ENCODE results near the gene SLC6A12.
A peak's percentile ranks its signal among the peaks of the same experiment; 100 is the strongest.
"Not testable (repeated sequence)": the region's sequence is repeated elsewhere in the genome, so short reads cannot be mapped to it uniquely, and the experiment has no call there.

Gene SLC6A12

DNA sequence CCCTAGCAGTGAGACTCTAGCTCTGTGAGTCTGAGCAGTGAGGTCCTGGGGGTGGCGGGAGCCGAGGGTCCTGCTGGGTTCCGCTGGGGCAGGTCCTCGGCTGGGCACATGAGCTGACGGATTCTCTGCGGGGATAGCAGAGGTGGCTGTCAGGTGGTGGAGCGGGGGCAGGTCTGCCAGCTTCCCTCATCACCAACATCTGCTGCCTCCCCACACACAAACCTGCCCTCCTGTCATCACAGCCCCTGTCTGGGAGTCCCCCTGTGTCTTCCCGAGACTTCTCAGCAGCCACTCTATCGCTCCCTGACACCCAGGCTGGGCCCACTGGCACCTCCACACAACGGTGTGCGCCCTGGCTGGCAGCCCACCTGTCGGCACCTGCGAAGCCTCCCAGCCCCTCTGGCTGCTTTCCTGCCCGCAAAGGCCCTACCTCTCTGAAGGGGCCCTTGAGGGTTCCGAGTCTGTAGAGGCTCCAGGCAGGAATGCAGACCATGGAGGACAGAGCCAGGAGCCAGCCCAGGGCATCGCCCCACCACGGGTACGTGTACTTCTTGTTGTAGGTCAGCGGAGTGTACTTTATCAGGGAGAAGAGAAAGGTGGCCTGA, 7.1 kb upstream of the SLC6A12 start:
- no peak overlapping the region for H3K27ac ChIP-seq
- no peak for TF ChIP-seq Cebpa-rat (IDR thresholded peaks at IDR 0.05)
- H3K9me3 ChIP-seq (replicated peaks in 1 of 11): no peaks in the 10 kb centered on the region
- no peak overlapping the region for H3K9ac ChIP-seq
- no peaks in the 10 kb centered on the region for H4K20me1 ChIP-seq
- no peak overlapping the region for H3K4me3 ChIP-seq
- no peaks in the 10 kb centered on the region for H3K36me3 ChIP-seq
- no peak overlapping the region for H3K4me2 ChIP-seq
- H3K4me1 ChIP-seq: peaks cover 0 to 12% (median 2%) of the 10 kb centered on the region in 10 experiments; a peak in 4 of 20 replicates
- H3K27me3 ChIP-seq: no peaks in the 10 kb centered on the region

DNA sequence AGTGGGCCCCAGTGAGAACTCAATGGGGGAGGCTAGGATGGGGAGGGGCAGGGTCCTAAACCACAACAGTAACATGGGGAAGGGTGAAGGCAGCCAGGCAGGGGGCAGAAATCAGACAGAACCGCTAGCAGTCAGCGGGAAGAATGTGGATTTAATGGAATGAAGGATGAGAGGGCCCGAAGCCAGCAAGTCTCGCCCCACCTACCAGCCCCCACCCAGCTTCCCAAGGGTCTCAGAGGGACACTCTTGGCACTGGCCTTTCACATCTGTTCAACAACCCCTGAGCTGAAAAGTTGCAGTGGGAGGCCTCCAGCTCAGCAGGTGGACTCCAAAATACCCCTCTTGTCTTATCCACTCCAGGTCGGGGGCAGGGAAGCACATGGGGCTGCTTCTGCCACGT, 6.5 kb upstream of the SLC6A12 start:
- Histone ChIP-seq H3K27ac (no peak overlapping the region), H3K4me1 (peaks cover 0 to 14% (median 4%) of the 10 kb centered on the region in 10 experiments; a peak in 12 of 20 replicates), H3K36me3 (no peaks in the 10 kb centered on the region), H3K27me3 (no peaks in the 10 kb centered on the region), H3K4me2 (0 out of 22 replicates have a peak overlapping the region, but pooled peaks of 1 of the 11 experiments have one; percentile 1), H3K9me3 (replicated peaks in 1 of 11) (no peaks in the 10 kb centered on the region), H4K20me1 (no peaks in the 10 kb centered on the region), H3K9ac (no peak overlapping the region; a peak in 1 of 22 replicates), H3K4me3 (no peak overlapping the region)
- TF ChIP-seq Cebpa-rat (IDR thresholded peaks at IDR 0.05): no peak

DNA sequence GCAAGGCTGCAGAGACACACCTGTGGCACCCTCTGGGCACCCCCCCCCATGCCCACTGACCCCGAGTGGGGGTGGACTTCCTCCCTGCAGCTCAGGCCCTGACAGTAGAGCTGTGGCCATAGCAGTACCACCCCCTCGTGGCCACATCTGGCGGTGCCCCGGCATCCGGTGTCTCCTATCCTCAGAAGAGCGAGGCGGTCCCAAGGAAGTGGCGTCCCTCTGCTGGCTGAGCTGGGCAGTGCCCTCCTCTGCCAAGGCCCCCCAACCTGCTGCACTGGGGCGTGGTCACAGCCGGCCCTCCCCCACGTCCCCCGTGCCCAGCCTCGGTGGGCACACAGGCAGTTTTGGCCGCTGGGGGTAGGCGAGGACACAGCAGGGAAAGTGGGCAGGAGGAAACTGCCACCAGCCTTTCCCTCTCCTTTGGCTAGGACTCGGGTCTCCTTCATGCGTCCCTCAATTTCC, 6.0 kb upstream of the SLC6A12 start:
- H3K9me3 ChIP-seq (replicated peaks in 1 of 11): no peaks in the 10 kb centered on the region
- H3K27me3 ChIP-seq: no peaks in the 10 kb centered on the region
- H3K36me3 ChIP-seq: no peaks in the 10 kb centered on the region
- H4K20me1 ChIP-seq: no peaks in the 10 kb centered on the region
- H3K4me1 ChIP-seq: peaks cover 5 to 19% (median 10%) of the 10 kb centered on the region in 10 experiments
- H3K9ac ChIP-seq: no peak overlapping the region
- peak overlapping the region in 4 of 11 experiments; percentile 1 to 32 (median 11); a peak in 2 of 22 replicates for H3K4me2 ChIP-seq
- no peak overlapping the region; a peak in 1 of 22 replicates for H3K27ac ChIP-seq
- H3K4me3 ChIP-seq: no peak overlapping the region
- no peak for TF ChIP-seq Cebpa-rat (IDR thresholded peaks at IDR 0.05)

DNA sequence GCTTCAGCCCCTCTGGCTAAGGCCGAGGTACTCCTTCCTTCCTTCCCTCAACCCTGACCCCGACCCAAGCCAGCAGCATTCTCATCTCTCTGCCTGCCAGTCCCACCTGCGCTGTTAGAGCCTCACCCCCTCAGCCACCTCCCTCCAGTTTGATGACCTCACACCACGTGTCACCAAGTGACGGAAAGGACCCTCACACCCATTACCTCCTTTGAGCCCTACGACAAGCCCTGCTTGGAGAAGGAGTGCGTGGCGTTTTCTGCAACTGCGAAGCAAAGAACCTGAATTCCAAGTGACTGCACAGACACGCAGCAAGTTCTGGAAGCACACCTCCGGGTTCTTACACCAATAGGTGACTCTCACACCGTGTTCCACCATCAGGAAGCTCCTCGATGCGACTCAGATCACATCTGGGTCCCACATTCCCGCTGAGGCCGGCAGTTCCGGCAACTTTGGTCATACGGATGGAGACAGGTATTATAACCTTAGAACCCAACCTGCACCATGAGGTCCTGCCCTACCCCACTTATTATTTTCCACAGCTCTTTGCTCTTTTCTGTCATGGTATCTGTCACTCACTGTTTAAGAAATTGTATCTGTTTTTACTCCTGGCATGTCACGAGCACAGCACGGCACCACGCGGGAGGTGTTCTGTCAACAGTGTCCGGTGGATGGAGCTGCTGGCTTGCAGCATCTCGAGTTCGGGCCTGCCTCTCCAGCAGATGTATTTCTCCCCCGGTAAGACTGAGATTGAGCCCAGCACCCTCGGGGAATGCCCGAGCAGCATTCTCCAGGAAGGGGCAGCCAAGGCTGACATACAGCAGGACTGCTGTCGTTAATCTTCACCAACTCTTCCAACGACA, 5.0 kb upstream of the SLC6A12 start:
- H3K4me2 ChIP-seq: peak overlapping the region in 1 of 11 experiments; percentile 15; a peak in 1 of 22 replicates
- H3K9ac ChIP-seq: no peak overlapping the region
- H3K36me3 ChIP-seq: no peaks in the 10 kb centered on the region
- H3K9me3 ChIP-seq (replicated peaks in 1 of 11): no peaks in the 10 kb centered on the region
- H3K4me3 ChIP-seq: no peak overlapping the region
- H4K20me1 ChIP-seq: no peaks in the 10 kb centered on the region
- no peak for TF ChIP-seq Cebpa-rat (IDR thresholded peaks at IDR 0.05)
- H3K27ac ChIP-seq: no peak overlapping the region
- peaks cover 0 to under 1% (median 0%) of the 10 kb centered on the region in 11 experiments; a peak in 3 of 22 replicates for H3K27me3 ChIP-seq
- peaks cover 15 to 29% (median 18%) of the 10 kb centered on the region in 10 experiments for H3K4me1 ChIP-seq

DNA sequence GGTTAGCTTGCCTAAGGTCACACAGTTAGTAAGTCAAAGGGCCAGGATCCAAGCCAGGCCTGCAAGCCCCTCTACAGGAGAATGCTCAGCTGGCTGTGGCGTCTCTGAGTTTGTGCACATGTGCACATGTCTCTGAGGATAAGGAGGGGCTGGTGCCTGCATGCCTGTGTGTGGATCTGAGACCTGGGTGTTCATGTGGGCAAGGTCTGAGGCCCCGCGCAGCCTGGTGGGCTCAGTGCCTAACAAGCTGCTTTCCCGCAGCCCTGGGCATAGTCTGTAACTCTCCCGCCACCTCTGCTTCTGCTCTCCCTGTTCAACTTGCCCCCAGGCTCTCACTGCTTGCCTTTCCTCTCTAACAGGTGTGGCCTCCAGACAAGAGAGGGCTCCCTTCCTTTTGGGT, 4.3 kb upstream of the SLC6A12 start:
- H3K27me3 ChIP-seq: peaks cover 0 to 8% (median 0%) of the 10 kb centered on the region in 11 experiments; a peak in 3 of 22 replicates

DNA sequence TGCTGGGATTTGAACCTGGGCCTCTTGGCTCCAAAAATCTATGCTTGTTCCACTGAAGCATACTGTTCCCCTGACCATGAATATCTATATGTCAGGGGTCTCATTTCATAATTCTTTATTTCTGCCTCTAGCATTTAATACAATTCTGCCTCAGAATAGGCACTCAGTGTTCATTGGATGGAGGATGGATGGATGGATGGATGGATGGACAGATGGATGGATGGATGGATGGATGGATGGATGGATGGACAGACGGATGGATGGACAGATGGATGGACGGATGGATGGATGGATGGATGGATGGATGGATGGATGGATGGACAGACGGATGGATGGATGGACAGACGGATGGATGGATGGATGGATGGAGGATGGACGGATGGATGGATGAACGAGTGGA, 3.1 kb upstream of the SLC6A12 start:
- not testable (repeated sequence) for H4K20me1 ChIP-seq; H3K9me3 ChIP-seq (replicated peaks in 1 of 11); H3K36me3 ChIP-seq; H3K4me2 ChIP-seq; H3K9ac ChIP-seq; H3K4me3 ChIP-seq; H3K27ac ChIP-seq
- Histone ChIP-seq H3K4me1 (peaks cover 33 to 48% (median 38%) of the 10 kb centered on the region in 10 experiments), H3K27me3 (peaks cover 0 to 11% (median 0%) of the 10 kb centered on the region in 11 experiments; a peak in 3 of 22 replicates)

More for the DNA sequence above, 4.3 kb upstream of the SLC6A12 start:
- Histone ChIP-seq H3K9ac (no peak overlapping the region), H3K4me2 (no peak overlapping the region), H3K9me3 (replicated peaks in 1 of 11) (no peaks in the 10 kb centered on the region), H4K20me1 (no peaks in the 10 kb centered on the region), H3K4me3 (no peak overlapping the region), H3K27ac (no peak overlapping the region), H3K36me3 (no peaks in the 10 kb centered on the region), H3K4me1 (peaks cover 22 to 36% (median 26%) of the 10 kb centered on the region in 10 experiments)
- TF ChIP-seq Cebpa-rat (IDR thresholded peaks at IDR 0.05): no peak

DNA sequence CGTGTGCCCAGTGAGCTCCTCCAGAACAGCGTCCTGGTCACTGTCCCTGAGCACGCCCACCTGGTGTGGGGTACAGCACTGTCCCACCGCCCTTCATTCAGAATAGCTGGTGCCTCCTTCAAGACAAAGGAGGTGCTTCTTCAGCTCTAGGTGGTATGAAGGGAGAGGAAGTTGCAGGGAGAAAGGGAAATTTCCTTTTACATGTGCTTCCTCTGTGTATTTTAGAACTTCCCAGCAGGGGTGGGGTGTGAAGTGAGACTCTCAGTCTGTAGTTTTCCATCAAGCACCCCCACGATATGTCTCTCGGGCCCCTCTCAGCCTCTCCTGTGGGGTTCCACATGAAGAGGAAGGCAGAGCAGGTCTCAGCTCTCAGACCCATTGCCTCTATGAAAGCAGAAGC, 1.2 kb upstream of the SLC6A12 start:
- peak overlapping the region; percentile 10 to 99 (median 89); a peak in 20 of 22 replicates for H3K4me2 ChIP-seq
- H3K4me1 ChIP-seq: peaks cover 40 to 55% (median 45%) of the 10 kb centered on the region in 10 experiments
- H3K4me3 ChIP-seq: no peak overlapping the region
- H3K27me3 ChIP-seq: peaks cover 0 to 11% (median 0%) of the 10 kb centered on the region in 11 experiments; a peak in 3 of 22 replicates
- no peak overlapping the region for H3K9ac ChIP-seq
- no peak overlapping the region for H3K27ac ChIP-seq
- H3K9me3 ChIP-seq (replicated peaks in 1 of 11): no peaks in the 10 kb centered on the region
- no peak for TF ChIP-seq Cebpa-rat (IDR thresholded peaks at IDR 0.05)
- H3K36me3 ChIP-seq: no peaks in the 10 kb centered on the region
- no peaks in the 10 kb centered on the region for H4K20me1 ChIP-seq

DNA sequence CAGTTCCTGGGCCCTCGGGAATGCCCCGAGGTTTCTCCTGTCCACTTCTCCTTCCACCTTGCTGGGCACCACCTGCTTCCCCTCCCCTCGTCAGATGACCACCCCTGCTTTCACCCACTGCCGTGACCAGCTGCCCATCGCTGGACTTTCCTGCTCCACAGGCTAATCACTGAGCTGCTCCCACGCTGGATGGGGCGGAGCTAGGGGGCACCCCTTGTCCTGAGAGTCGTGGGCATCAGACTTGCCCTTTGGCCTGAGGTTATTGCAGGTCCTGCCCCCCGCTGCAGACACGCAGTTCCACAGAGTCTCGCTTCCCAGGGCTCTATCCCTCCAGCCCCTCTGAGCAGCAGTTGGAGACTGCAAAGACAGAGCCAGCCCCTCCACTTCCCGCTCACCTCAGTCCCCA, 427 bp downstream of the SLC6A12 start:
- H3K4me2 ChIP-seq: peak overlapping the region; percentile 84 to 99 (median 89)

More for the DNA sequence above, 427 bp downstream of the SLC6A12 start:
- TF ChIP-seq Cebpa-rat (IDR thresholded peaks at IDR 0.05): no peak
- peaks cover 34 to 59% (median 44%) of the 10 kb centered on the region in 10 experiments for H3K4me1 ChIP-seq
- H3K9me3 ChIP-seq (replicated peaks in 1 of 11): no peaks in the 10 kb centered on the region
- peak overlapping the region in 9 of 11 experiments; percentile 20 to 75 (median 59); a peak in 14 of 22 replicates for H3K9ac ChIP-seq
- no peaks in the 10 kb centered on the region for H4K20me1 ChIP-seq
- H3K27ac ChIP-seq: peak overlapping the region in 6 of 11 experiments; percentile 64 to 83 (median 76); a peak in 11 of 22 replicates
- peak overlapping the region in 7 of 10 experiments; percentile 18 to 64 (median 39); a peak in 12 of 20 replicates for H3K4me3 ChIP-seq
- peaks cover 0 to 11% (median 0%) of the 10 kb centered on the region in 11 experiments; a peak in 3 of 22 replicates for H3K27me3 ChIP-seq
- no peaks in the 10 kb centered on the region for H3K36me3 ChIP-seq
